HepG2 (cell line): Measurements from ENCODE around the gene DENND4A. TPM values are rescaled to one million over a fixed set of nuclear protein-coding genes. Genes with fewer than 3 reads are reported as not detected.
A peak's percentile ranks its signal among the peaks of the same experiment; 100 is the strongest.

Experiments used
- CCAR2 ChIP-seq: fragments of 200-400 bp; formaldehyde crosslinking; optimal IDR thresholded peaks from 2 replicates; pipeline ENCODE3; 2018; ENCODE audit warnings: low read depth, mild to moderate bottlenecking, low read length, moderate library complexity
- HMG20A ChIP-seq: IDR thresholded peaks from 2 replicates; pipeline ENCODE4 v1.6.1; 2016; ENCODE audit warnings: borderline replicate concordance
- HOXA3 ChIP-seq: sonication (generic); formaldehyde crosslinking; IDR thresholded peaks from 2 replicates; pipeline ENCODE4 v1.5.0; 2020; ENCODE audit warnings: missing genetic modification reagents
- KLF16 ChIP-seq, 2 experiments: sonication (generic) in 1 of 2; formaldehyde crosslinking in 1 of 2; IDR thresholded peaks; 2 replicates each; pipeline versions ENCODE4 v1.6.1 to v1.8.0; 2016 to 2023; ENCODE audit warnings: missing genetic modification reagents in 2 of 2, missing compliant biosample characterization in 1 of 2
- NR2F6 ChIP-seq, 2 experiments: IDR thresholded peaks; 2 replicates each; pipeline ENCODE4 v1.6.1; 2016; ENCODE audit warnings: antibody characterized with exemption in 1 of 2, mild to moderate bottlenecking in 1 of 2
- PHF8 ChIP-seq: sonication (generic); formaldehyde crosslinking; IDR thresholded peaks from 2 replicates; pipeline ENCODE4 v1.5.0; 2020; ENCODE audit warnings: missing genetic modification reagents
- RARG ChIP-seq: sonication (generic); formaldehyde crosslinking; IDR thresholded peaks from 2 replicates; pipeline ENCODE4 v1.4.0; 2020; ENCODE audit warnings: low read depth, mild to moderate bottlenecking, missing genetic modification reagents
- SRSF1 ChIP-seq: fragments of 200-400 bp; formaldehyde crosslinking; optimal IDR thresholded peaks from 2 replicates; pipeline ENCODE3; 2017; ENCODE audit warnings: mild to moderate bottlenecking, low read depth, low read length, moderate library complexity
- TERF1 ChIP-seq: sonication (generic); formaldehyde crosslinking; IDR thresholded peaks from 2 replicates; pipeline ENCODE4 v1.8.0; 2022; ENCODE audit warnings: mild to moderate bottlenecking, missing genetic modification reagents, moderate library complexity
- ZBTB7A ChIP-seq: sonication (generic); formaldehyde crosslinking; IDR thresholded peaks from 2 replicates; pipeline ENCODE4 v1.8.0; 2022; ENCODE audit warnings: mild to moderate bottlenecking, missing genetic modification reagents
- ZKSCAN1 ChIP-seq: fragments of 150-350 bp; IDR thresholded peaks from 2 replicates; pipeline ENCODE4 v1.6.1; 2014; ENCODE audit warnings: low read length
- ZMAT3 ChIP-seq: sonication (generic); formaldehyde crosslinking; conservative IDR thresholded peaks from 2 replicates; pipeline ENCODE4 v1.7.0; 2021; ENCODE audit warnings: missing genetic modification reagents
- ZNF407 ChIP-seq: sonication (generic); formaldehyde crosslinking; IDR thresholded peaks from one replicate; pipeline ENCODE4 v1.5.1; 2020; ENCODE audit warnings: mild to moderate bottlenecking, missing genetic modification reagents; ENCODE audit errors: not compliant biosample characterization
- ZNF609 ChIP-seq: sonication (generic); formaldehyde crosslinking; IDR thresholded peaks from 2 replicates; pipeline ENCODE4 v1.4.0; 2020; ENCODE audit warnings: mild to moderate bottlenecking, missing genetic modification reagents, borderline replicate concordance
- ZNF878 ChIP-seq: sonication (generic); formaldehyde crosslinking; IDR thresholded peaks from 2 replicates; pipeline ENCODE4 v1.8.1; 2023; ENCODE audit warnings: mild to moderate bottlenecking, missing genetic modification reagents, moderate library complexity
- ZSCAN20 ChIP-seq: sonication (generic); formaldehyde crosslinking; IDR thresholded peaks from 2 replicates; pipeline ENCODE4 v1.4.0; 2020; ENCODE audit warnings: missing genetic modification reagents, mild to moderate bottlenecking, borderline replicate concordance
- polyA plus RNA-seq, 8 experiments: library from polyadenylated mRNA; depleted of rRNA in 3 of 8; stranded (reverse) in 7 of 8; unstranded in 1 of 8; fragments of >200 nt; fragmentation: Illumina TruSeq in 4 of 8; extraction: Trizol in 4 of 8; gene quantifications; 2 replicates each; pipeline versions ENCODE4 v1.2.1 to v1.2.3, GENCODE V29; 2011 to 2016; ENCODE audit warnings: low read depth in 4 of 8, missing spikeins in 1 of 8, mixed read lengths in 1 of 8; ENCODE audit not compliant: insufficient read depth in 1 of 8
- total RNA-seq, 5 experiments: library from RNA; depleted of rRNA; stranded (reverse); fragments of >200 nt; fragmentation: Illumina TruSeq; extraction: Trizol; gene quantifications; 2 replicates each; pipeline ENCODE4 v1.2.3, GENCODE V29; 2016; ENCODE audit warnings: low read depth in 1 of 5

DENND4A gene
- total and polyA plus RNA-seq, 2 of the 13 experiments (the other 11 are each of a cell fraction or from before 2014, with no cell fraction given), result 13.2 to 18.6 TPM

- TF ChIP-seq HOXA3 (CRISPR knock-in tag) (no peak), PHF8 (CRISPR knock-in tag) (no peak), ZBTB7A (no peak), ZNF609 (CRISPR knock-in tag) (no peak), ZKSCAN1 (no peak), TERF1 (no peak), ZNF878 (CRISPR knock-in tag) (no peak), RARG (CRISPR knock-in tag) (no peak), ZMAT3 (CRISPR knock-in tag) (no peak), NR2F6 (IDR thresholded peaks at IDR 0.05) (no peak), NR2F6 (CRISPR knock-in tag; IDR thresholded peaks at IDR 0.05) (peak; percentile 26; the same call in 1 of the 2 replicates), ZSCAN20 (CRISPR knock-in tag) (no peak), HMG20A (CRISPR knock-in tag) (peak; percentile 81), SRSF1 (no peak), ZNF407 (CRISPR knock-in tag) (no peak), KLF16 (CRISPR knock-in tag; IDR thresholded peaks at IDR 0.05) (no peak; a peak in 1 of 4 replicates), CCAR2 (no peak)
These were observed 12.3 kb upstream of the DENND4A start (continued) for GRCh38 chr15:65804252-65804931.
